BLaER1 treated with 17β-estradiol and CSF1 and Interleukin-3, amounts not matched to agents 10 nM and 100 nM (cell line): ENCODE results near the gene SLC37A1.

ENCODE experiments used
- H3K27ac ChIP-seq, 11 experiments: shearing (Covaris generic); formaldehyde crosslinking; 2 replicates each; pipeline ENCODE4 v1.8.1; 2022
- H3K27me3 ChIP-seq, 11 experiments: shearing (Covaris generic); formaldehyde crosslinking; 2 replicates each; pipeline ENCODE4 v1.8.1; 2022
- H3K36me3 ChIP-seq, 11 experiments: shearing (Covaris generic); formaldehyde crosslinking; 2 replicates each; pipeline ENCODE4 v1.8.1; 2022
- H3K4me1 ChIP-seq, 10 experiments: shearing (Covaris generic); formaldehyde crosslinking; 2 replicates each; pipeline ENCODE4 v1.8.1; 2022
- H3K4me2 ChIP-seq, 11 experiments: shearing (Covaris generic); formaldehyde crosslinking; 2 replicates each; pipeline ENCODE4 v1.8.1; 2022
- H3K4me3 ChIP-seq, 10 experiments: shearing (Covaris generic); formaldehyde crosslinking; 2 replicates each; pipeline ENCODE4 v1.8.1; 2022
- H3K9ac ChIP-seq, 11 experiments: shearing (Covaris generic); formaldehyde crosslinking; 2 replicates each; pipeline ENCODE4 v1.8.1; 2022
- H3K9me3 ChIP-seq, 11 experiments: shearing (Covaris generic); formaldehyde crosslinking; replicated peaks in 1 of 11; 2 replicates each; pipeline ENCODE4 v1.8.1; 2022
- H4K20me1 ChIP-seq, 11 experiments: shearing (Covaris generic); formaldehyde crosslinking; 2 replicates each; pipeline ENCODE4 v1.8.1; 2022
- Cebpa-rat ChIP-seq, 11 experiments: shearing (Covaris generic); IDR thresholded peaks; 2 replicates each; pipeline ENCODE4 v1.8.1; 2022

The SLC37A1 gene

GRCh38 chr21:42616941-42617340 lies 103.3 kb downstream of the SLC37A1 start:
- Histone ChIP-seq H3K36me3 (no peaks in the 10 kb centered on the region), H3K27ac (no peak overlapping the region), H3K9ac (no peak overlapping the region), H3K9me3 (peaks cover 14 to 18% (median 16%) of the 10 kb centered on the region in 11 experiments), H4K20me1 (peaks cover 0 to 9% (median 4%) of the 10 kb centered on the region in 11 experiments; a peak in 10 of 22 replicates), H3K27me3 (peaks cover 55 to 83% (median 71%) of the 10 kb centered on the region in 11 experiments), H3K4me3 (no peak overlapping the region), H3K4me1 (peaks cover 5 to 20% (median 12%) of the 10 kb centered on the region in 10 experiments), H3K4me2 (peak overlapping the region in 1 of 11 experiments; percentile 7; a peak in 1 of 22 replicates)
- no peak for TF ChIP-seq Cebpa-rat (IDR thresholded peaks at IDR 0.05)

DNA sequence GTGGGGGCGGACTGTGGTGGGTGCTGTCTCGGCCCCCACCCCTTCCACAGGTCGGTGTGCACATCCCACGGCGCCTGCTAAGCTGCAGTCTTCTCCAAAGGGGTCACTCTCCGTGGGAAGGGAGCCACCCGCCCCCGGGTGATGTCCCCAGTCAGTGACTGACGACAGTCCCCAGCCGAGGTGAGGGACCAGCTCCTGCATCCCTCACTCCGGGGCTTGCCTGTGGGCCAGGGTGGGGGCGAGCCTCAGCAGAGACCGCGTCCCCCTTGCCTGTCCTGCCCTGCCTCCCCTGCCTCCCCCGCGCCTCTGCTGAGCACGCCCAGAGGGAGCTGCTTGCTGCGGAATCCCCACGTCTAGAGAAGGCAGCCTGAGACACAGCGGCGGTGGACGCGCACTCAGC lies 103.8 kb downstream of the SLC37A1 start:
- H3K27me3 ChIP-seq: peaks cover 55 to 82% (median 66%) of the 10 kb centered on the region in 11 experiments
- H3K27ac ChIP-seq: no peak overlapping the region
- no peak overlapping the region for H3K4me3 ChIP-seq
- no peak overlapping the region for H3K4me2 ChIP-seq
- no peaks in the 10 kb centered on the region for H3K36me3 ChIP-seq
- H3K9me3 ChIP-seq: peaks cover 9 to 13% (median 11%) of the 10 kb centered on the region in 11 experiments
- H4K20me1 ChIP-seq: peaks cover 0 to 9% (median 4%) of the 10 kb centered on the region in 11 experiments; a peak in 10 of 22 replicates
- no peak overlapping the region for H3K9ac ChIP-seq
- no peak for TF ChIP-seq Cebpa-rat (IDR thresholded peaks at IDR 0.05)
- H3K4me1 ChIP-seq: peaks cover 5 to 20% (median 12%) of the 10 kb centered on the region in 10 experiments

GRCh38 chr21:42618707-42619102 lies 105.1 kb downstream of the SLC37A1 start:
- peaks cover 0 to 9% (median 4%) of the 10 kb centered on the region in 11 experiments; a peak in 10 of 22 replicates for H4K20me1 ChIP-seq
- no peaks in the 10 kb centered on the region for H3K36me3 ChIP-seq
- peaks cover 45 to 70% (median 54%) of the 10 kb centered on the region in 11 experiments for H3K27me3 ChIP-seq
- 0 out of 22 replicates have a peak, but pooled peaks cover 0 to under 1% (median 0%) of the 10 kb centered on the region in 11 experiments for H3K9me3 ChIP-seq
- no peak overlapping the region for H3K9ac ChIP-seq
- H3K4me1 ChIP-seq: peaks cover 5 to 25% (median 16%) of the 10 kb centered on the region in 10 experiments
- no peak overlapping the region for H3K4me2 ChIP-seq
- H3K4me3 ChIP-seq: no peak overlapping the region
- no peak for TF ChIP-seq Cebpa-rat (IDR thresholded peaks at IDR 0.05)
- no peak overlapping the region for H3K27ac ChIP-seq

GRCh38 chr21:42619166-42619565 lies 105.5 kb downstream of the SLC37A1 start:
- peaks cover 10 to 29% (median 20%) of the 10 kb centered on the region in 10 experiments for H3K4me1 ChIP-seq
- TF ChIP-seq Cebpa-rat (IDR thresholded peaks at IDR 0.05): no peak
- peaks cover 0 to 9% (median 4%) of the 10 kb centered on the region in 11 experiments; a peak in 10 of 22 replicates for H4K20me1 ChIP-seq
- H3K36me3 ChIP-seq: no peaks in the 10 kb centered on the region
- H3K4me2 ChIP-seq: no peak overlapping the region
- no peak overlapping the region for H3K27ac ChIP-seq
- H3K27me3 ChIP-seq: peaks cover 41 to 65% (median 51%) of the 10 kb centered on the region in 11 experiments
- H3K9me3 ChIP-seq: no peaks in the 10 kb centered on the region
- no peak overlapping the region for H3K4me3 ChIP-seq
- no peak overlapping the region for H3K9ac ChIP-seq

GRCh38 chr21:42619841-42620240 lies 106.2 kb downstream of the SLC37A1 start:
- Histone ChIP-seq H3K27me3 (peaks cover 35 to 59% (median 46%) of the 10 kb centered on the region in 11 experiments), H3K9ac (no peak overlapping the region)

DNA sequence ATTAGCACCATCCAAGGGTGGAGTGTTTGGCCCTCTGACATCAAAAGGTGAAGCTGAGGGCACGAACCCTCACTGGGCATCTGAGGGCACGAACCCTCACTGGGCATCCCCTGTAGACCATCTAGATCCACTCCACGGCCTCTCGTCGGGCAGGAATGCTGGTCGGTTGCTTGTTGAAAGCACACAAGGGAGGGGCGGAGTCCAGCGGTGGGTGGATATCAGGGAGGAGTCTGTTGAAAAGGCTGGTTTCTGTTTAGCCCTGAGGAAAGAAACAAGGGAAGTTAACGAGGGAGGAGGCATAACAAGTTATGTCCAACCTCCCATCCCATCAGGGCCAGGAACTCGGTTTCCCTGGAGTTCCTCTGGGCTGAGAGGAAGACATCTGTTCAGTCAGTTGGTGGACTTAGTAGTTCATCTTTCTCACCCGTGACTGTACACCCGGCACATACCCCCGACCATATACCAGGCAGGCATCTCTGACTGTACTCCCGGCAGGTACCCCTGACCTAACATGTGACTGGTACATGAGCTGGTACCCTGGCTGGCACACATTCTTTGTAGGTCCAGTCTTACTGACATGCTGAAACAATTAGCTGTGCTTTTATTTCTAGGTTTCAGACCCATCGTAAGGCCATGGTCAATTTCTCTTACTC lies 107.6 kb downstream of the SLC37A1 start:
- peaks cover 29 to 60% (median 39%) of the 10 kb centered on the region in 11 experiments for H3K27me3 ChIP-seq
- no peak for TF ChIP-seq Cebpa-rat (IDR thresholded peaks at IDR 0.05)
- no peaks in the 10 kb centered on the region for H3K9me3 ChIP-seq
- 0 out of 22 replicates have a peak overlapping the region, but pooled peaks of 1 of the 11 experiments have one; percentile 10 for H3K4me2 ChIP-seq
- H3K27ac ChIP-seq: no peak overlapping the region
- no peaks in the 10 kb centered on the region for H3K36me3 ChIP-seq
- no peak overlapping the region for H3K4me3 ChIP-seq
- peaks cover 0 to 9% (median 0%) of the 10 kb centered on the region in 11 experiments; a peak in 8 of 22 replicates for H4K20me1 ChIP-seq
- peaks cover 15 to 38% (median 29%) of the 10 kb centered on the region in 10 experiments for H3K4me1 ChIP-seq
- H3K9ac ChIP-seq: no peak overlapping the region

More at GRCh38 chr21:42619841-42620240, 106.2 kb downstream of the SLC37A1 start:
- H3K4me3 ChIP-seq: no peak overlapping the region
- H3K4me1 ChIP-seq: peaks cover 16 to 29% (median 20%) of the 10 kb centered on the region in 10 experiments
- H4K20me1 ChIP-seq: peaks cover 0 to 9% (median under 1%) of the 10 kb centered on the region in 11 experiments; a peak in 10 of 22 replicates
- no peaks in the 10 kb centered on the region for H3K36me3 ChIP-seq
- no peak overlapping the region for H3K4me2 ChIP-seq
- H3K27ac ChIP-seq: no peak overlapping the region
- H3K9me3 ChIP-seq: no peaks in the 10 kb centered on the region
- no peak for TF ChIP-seq Cebpa-rat (IDR thresholded peaks at IDR 0.05)

- H3K9me3 ChIP-seq: no peaks in the 10 kb centered on the region
- no peak overlapping the region for H3K4me2 ChIP-seq
- H3K4me3 ChIP-seq: no peak overlapping the region
- H3K36me3 ChIP-seq: no peaks in the 10 kb centered on the region
- H3K27me3 ChIP-seq: peaks cover 24 to 59% (median 35%) of the 10 kb centered on the region in 11 experiments
- H4K20me1 ChIP-seq: peaks cover 0 to 7% (median 0%) of the 10 kb centered on the region in 11 experiments; a peak in 8 of 22 replicates
- no peak for TF ChIP-seq Cebpa-rat (IDR thresholded peaks at IDR 0.05)
- H3K27ac ChIP-seq: no peak overlapping the region
- H3K9ac ChIP-seq: no peak overlapping the region
- peaks cover 15 to 38% (median 30%) of the 10 kb centered on the region in 10 experiments for H3K4me1 ChIP-seq
These were observed 108.1 kb downstream of the SLC37A1 start for GRCh38 chr21:42621819-42622177.

DNA sequence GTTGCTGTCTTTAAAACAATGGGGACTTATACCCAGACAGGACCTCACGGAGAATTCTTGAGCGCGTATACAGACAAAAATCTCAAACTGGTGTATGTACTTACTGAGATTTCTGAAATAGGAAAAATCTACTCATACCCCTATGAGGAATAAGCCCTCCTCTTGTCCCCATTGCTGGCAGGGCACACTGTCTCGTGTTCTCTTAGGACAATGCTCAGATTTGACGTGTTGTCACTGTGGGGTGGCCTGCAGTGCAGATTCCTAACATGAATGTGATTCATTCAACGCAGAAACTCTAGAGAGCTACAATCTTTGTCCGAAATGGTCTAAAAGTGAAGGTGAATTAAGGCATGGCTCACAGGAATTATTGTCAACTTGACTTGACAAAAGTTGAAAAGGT lies 108.6 kb downstream of the SLC37A1 start:
- Histone ChIP-seq H3K4me1 (peaks cover 15 to 38% (median 30%) of the 10 kb centered on the region in 10 experiments), H3K36me3 (no peaks in the 10 kb centered on the region)

DNA sequence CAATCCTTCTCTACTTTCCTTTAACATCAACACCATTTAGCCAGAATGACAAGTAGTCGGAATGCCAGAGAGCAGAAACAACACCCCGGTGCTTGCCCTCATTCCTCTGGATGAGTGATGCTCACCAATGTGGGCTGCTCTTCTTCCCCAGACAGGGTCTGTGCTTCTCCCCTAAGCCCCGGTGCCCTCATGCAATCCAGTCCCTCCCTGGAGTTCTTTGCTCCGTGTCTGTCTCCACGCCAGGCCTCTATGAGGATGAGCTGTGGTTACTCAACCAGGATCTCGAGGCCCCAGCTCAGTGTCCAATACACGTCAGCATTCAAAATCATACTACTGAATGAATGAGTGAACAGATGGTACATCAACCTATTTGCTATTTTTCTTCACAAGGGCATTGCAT lies 110.0 kb downstream of the SLC37A1 start:
- Histone ChIP-seq H3K9me3 (no peaks in the 10 kb centered on the region), H3K4me3 (no peak overlapping the region), H3K36me3 (no peaks in the 10 kb centered on the region), H3K27ac (no peak overlapping the region), H3K4me2 (peak overlapping the region; percentile 31 to 91 (median 70); a peak in 21 of 22 replicates), H3K9ac (no peak overlapping the region), H4K20me1 (peaks cover 0 to 4% (median 0%) of the 10 kb centered on the region in 11 experiments; a peak in 3 of 22 replicates), H3K27me3 (peaks cover 5 to 40% (median 19%) of the 10 kb centered on the region in 11 experiments; a peak in 21 of 22 replicates), H3K4me1 (peaks cover 15 to 38% (median 30%) of the 10 kb centered on the region in 10 experiments)
- no peak for TF ChIP-seq Cebpa-rat (IDR thresholded peaks at IDR 0.05)

More for the DNA sequence above, 108.6 kb downstream of the SLC37A1 start:
- no peak for TF ChIP-seq Cebpa-rat (IDR thresholded peaks at IDR 0.05)
- Histone ChIP-seq H3K27ac (no peak overlapping the region), H3K4me3 (no peak overlapping the region), H3K27me3 (peaks cover 19 to 54% (median 33%) of the 10 kb centered on the region in 11 experiments), H4K20me1 (peaks cover 0 to 5% (median 0%) of the 10 kb centered on the region in 11 experiments; a peak in 7 of 22 replicates), H3K4me2 (no peak overlapping the region), H3K9me3 (no peaks in the 10 kb centered on the region), H3K9ac (no peak overlapping the region)
